SK-N-SH (cell line): ENCODE results near the gene ZNF211. TPM values are rescaled to one million over a fixed set of nuclear protein-coding genes. Genes with fewer than 3 reads are reported as not detected.

Experiments used
- CTCF ChIA-PET: fragments of 300-600, 350-600 bp; formaldehyde crosslinking; extraction: SDS; loops from one replicate; lab custom pipeline; 2021; lab: Yijun Ruan, JAX
- POLR2A ChIA-PET: fragments of 350-600 bp; sonication (Branson Sonifier 250); formaldehyde crosslinking; extraction: SDS; loops from one replicate; lab custom pipeline; 2020; ENCODE audit warnings: antibody characterized with exemption, inconsistent platforms; lab: Yijun Ruan, JAX
- DNase-seq: peaks from one replicate; pipeline ENCODE4 v3.0.0; 2012
- H2AFZ ChIP-seq: fragments of 200-600 bp; sonication (generic); 2 replicates; pipeline ENCODE4 v1.8.1; 2016; ENCODE audit warnings: antibody characterized with exemption, mild to moderate bottlenecking, low read depth
- H3F3A ChIP-seq: fragments of 200-600 bp; sonication (generic); replicated peaks from 2 replicates; pipeline ENCODE3; 2016; ENCODE audit warnings: antibody characterized with exemption, mild to moderate bottlenecking; ENCODE audit not compliant: insufficient read depth
- H3K27ac ChIP-seq, 2 experiments: fragments of 200-500 bp in 1 of 2; fragments of 200-600 bp in 1 of 2; sonication (Bioruptor generic) in 1 of 2; sonication (generic), shearing (Covaris generic) in 1 of 2; 2 replicates each; pipeline versions ENCODE4 v1.5.1 to v1.6.1; 2014 to 2016; ENCODE audit warnings: low read depth in 2 of 2, inconsistent platforms in 1 of 2, low read length in 1 of 2, mild to moderate bottlenecking in 1 of 2, mixed read lengths in 1 of 2
- H3K27me3 ChIP-seq: fragments of 200-600 bp; sonication (generic), shearing (Covaris generic); 2 replicates; pipeline ENCODE4 v1.6.1; 2016; ENCODE audit warnings: mixed run types; ENCODE audit not compliant: insufficient read depth
- H3K36me3 ChIP-seq, 2 experiments: fragments of 200-500 bp in 1 of 2; fragments of 200-600 bp in 1 of 2; sonication (Bioruptor generic) in 1 of 2; sonication (generic) in 1 of 2; replicated peaks in 1 of 2; 2 replicates each; pipeline versions ENCODE3 to v1.5.1; 2014 to 2016; ENCODE audit warnings: low read length in 1 of 2, mild to moderate bottlenecking in 1 of 2; ENCODE audit not compliant: insufficient read depth in 2 of 2, control insufficient read depth in 1 of 2
- H3K4me1 ChIP-seq, 2 experiments: fragments of 200-500 bp in 1 of 2; fragments of 200-600 bp in 1 of 2; sonication (Bioruptor generic) in 1 of 2; sonication (generic), shearing (Covaris generic) in 1 of 2; 2 replicates each; pipeline versions ENCODE4 v1.5.1 to v1.6.1; 2014 to 2016; ENCODE audit warnings: low read depth in 1 of 2, low read length in 1 of 2, mixed run types in 1 of 2; ENCODE audit not compliant: insufficient read depth in 2 of 2, control insufficient read depth in 1 of 2
- H3K4me2 ChIP-seq: fragments of 200-600 bp; sonication (generic), shearing (Covaris generic); 2 replicates; pipeline ENCODE4 v1.6.1; 2017; ENCODE audit warnings: mixed run types
- H3K4me3 ChIP-seq, 2 experiments: fragments of 200-500 bp in 1 of 2; fragments of 200-600 bp in 1 of 2; sonication (Bioruptor generic) in 1 of 2; sonication (generic), shearing (Covaris generic) in 1 of 2; 2 replicates each; pipeline versions ENCODE4 v1.5.1 to v1.8.1; 2014 to 2016; ENCODE audit warnings: low read depth in 2 of 2, inconsistent platforms in 1 of 2, low read length in 1 of 2, mild to moderate bottlenecking in 1 of 2, mixed read lengths in 1 of 2, moderate library complexity in 1 of 2
- H3K79me2 ChIP-seq: fragments of 200-600 bp; sonication (generic); 2 replicates; pipeline ENCODE4 v1.8.1; 2017; ENCODE audit warnings: mild to moderate bottlenecking; ENCODE audit not compliant: insufficient read depth
- H3K9ac ChIP-seq: fragments of 200-600 bp; sonication (generic); 2 replicates; pipeline ENCODE4 v1.6.1; 2017; ENCODE audit warnings: mixed run types
- H3K9me2 ChIP-seq: fragments of 200-600 bp; sonication (generic); 2 replicates; pipeline ENCODE4 v1.6.1; 2017; ENCODE audit warnings: mixed run types
- H3K9me3 ChIP-seq: fragments of 200-600 bp; sonication (generic); 2 replicates; pipeline ENCODE4 v1.6.1; 2017; ENCODE audit warnings: mixed run types, mild to moderate bottlenecking, moderate library complexity
- H4K20me1 ChIP-seq: fragments of 200-600 bp; sonication (generic); 2 replicates; pipeline ENCODE4 v1.6.1; 2017; ENCODE audit warnings: mild to moderate bottlenecking, mixed run types; ENCODE audit not compliant: insufficient read depth
- CHD2 ChIP-seq: fragments of 150-350 bp; IDR thresholded peaks from 2 replicates; pipeline ENCODE4 v1.6.1; 2018; ENCODE audit warnings: low read length; ENCODE audit not compliant: partially characterized antibody
- CTCF ChIP-seq: fragments of 200-600 bp; sonication (generic); IDR thresholded peaks from 2 replicates; pipeline ENCODE4 v1.6.1; 2017; ENCODE audit warnings: antibody characterized with exemption, mild to moderate bottlenecking, moderate library complexity
- EZH2phosphoT487 ChIP-seq: fragments of 200-600 bp; sonication (generic); IDR thresholded peaks from 2 replicates; pipeline ENCODE4 v1.6.1; 2017; ENCODE audit warnings: low read depth, mixed run types, mild to moderate bottlenecking, antibody characterized with exemption, moderate library complexity, borderline replicate concordance
- FOXJ3 ChIP-seq: sonication (generic); formaldehyde crosslinking; IDR thresholded peaks from 2 replicates; pipeline ENCODE4 v1.5.1; 2020; ENCODE audit warnings: mild to moderate bottlenecking, missing genetic modification reagents
- FOXM1 ChIP-seq: IDR thresholded peaks from 2 replicates; pipeline ENCODE4 v1.4.0; 2012; ENCODE audit warnings: low read depth, mild to moderate bottlenecking
- GATA2 ChIP-seq: sonication (generic); formaldehyde crosslinking; IDR thresholded peaks from 2 replicates; pipeline ENCODE4 v1.5.0; 2020; ENCODE audit warnings: mild to moderate bottlenecking, missing genetic modification reagents
- MEF2A ChIP-seq: IDR thresholded peaks from 2 replicates; pipeline ENCODE4 v1.4.0; 2012; ENCODE audit warnings: low read depth, borderline replicate concordance
- POLR2AphosphoS5 ChIP-seq: IDR thresholded peaks from 2 replicates; pipeline ENCODE4 v1.6.1; 2012; ENCODE audit warnings: low read depth, low read length
- RFX5 ChIP-seq: IDR thresholded peaks from 2 replicates; pipeline ENCODE4 v1.6.1; 2012; ENCODE audit warnings: mild to moderate bottlenecking, improper control_type of control experiment, low read length
- RXRA ChIP-seq: IDR thresholded peaks from 2 replicates; pipeline ENCODE4 v1.4.0; 2012; ENCODE audit warnings: low read depth, mild to moderate bottlenecking, borderline replicate concordance
- SMC3 ChIP-seq: IDR thresholded peaks from 2 replicates; pipeline ENCODE4 v1.6.1; 2012; ENCODE audit warnings: low read depth, low read length, improper control_type of control experiment
- TCF12 ChIP-seq: IDR thresholded peaks from 2 replicates; pipeline ENCODE4 v1.4.0; 2012
- YY1 ChIP-seq: IDR thresholded peaks from 2 replicates; pipeline ENCODE4 v1.4.0; 2012; ENCODE audit warnings: low read depth, mild to moderate bottlenecking
- ZBTB33 ChIP-seq: IDR thresholded peaks from 2 replicates; pipeline ENCODE4 v1.4.0; 2012; ENCODE audit warnings: low read depth, borderline replicate concordance
- WGBS: methylation state at CpG from one replicate; pipeline ENCODE4 v1.1.6; 2017; ENCODE audit warnings: low lambda C conversion rate; 5-methylcytosine and 5-hydroxymethylcytosine counted together
- polyA plus RNA-seq, 3 experiments: library from polyadenylated mRNA; depleted of rRNA; stranded (reverse); fragments of >200 nt; gene quantifications; 2 replicates each; pipeline ENCODE4 v1.2.3, GENCODE V29; 2012
- TF ChIP-seq, protein P1 (sequence below): IDR thresholded peaks from 2 replicates; pipeline ENCODE4 v1.6.1; 2012; ENCODE audit warnings: mild to moderate bottlenecking, low read depth, low read length, moderate library complexity
- TF ChIP-seq, protein P2 (sequence below): IDR thresholded peaks from 2 replicates; pipeline ENCODE4; 2012

Gene ZNF211
- polyA plus RNA-seq, 1 of the 3 experiments (the other 2 are of a cell fraction): 8.6 TPM

- H3K36me3 ChIP-seq: no peaks in the 10 kb centered on the region
- TF ChIP-seq GATA2 (CRISPR knock-in tag) (no peak), FOXM1 (no peak), CTCF (no peak), RXRA (no peak), POLR2AphosphoS5 (no peak), TCF12 (no peak), EZH2phosphoT487 (no peak), CHD2 (no peak), RFX5 (no peak), SMC3 (no peak), YY1 (no peak), MEF2A (no peak), ZBTB33 (no peak), FOXJ3 (CRISPR knock-in tag) (no peak)
- TF ChIP-seq, protein P1, sequence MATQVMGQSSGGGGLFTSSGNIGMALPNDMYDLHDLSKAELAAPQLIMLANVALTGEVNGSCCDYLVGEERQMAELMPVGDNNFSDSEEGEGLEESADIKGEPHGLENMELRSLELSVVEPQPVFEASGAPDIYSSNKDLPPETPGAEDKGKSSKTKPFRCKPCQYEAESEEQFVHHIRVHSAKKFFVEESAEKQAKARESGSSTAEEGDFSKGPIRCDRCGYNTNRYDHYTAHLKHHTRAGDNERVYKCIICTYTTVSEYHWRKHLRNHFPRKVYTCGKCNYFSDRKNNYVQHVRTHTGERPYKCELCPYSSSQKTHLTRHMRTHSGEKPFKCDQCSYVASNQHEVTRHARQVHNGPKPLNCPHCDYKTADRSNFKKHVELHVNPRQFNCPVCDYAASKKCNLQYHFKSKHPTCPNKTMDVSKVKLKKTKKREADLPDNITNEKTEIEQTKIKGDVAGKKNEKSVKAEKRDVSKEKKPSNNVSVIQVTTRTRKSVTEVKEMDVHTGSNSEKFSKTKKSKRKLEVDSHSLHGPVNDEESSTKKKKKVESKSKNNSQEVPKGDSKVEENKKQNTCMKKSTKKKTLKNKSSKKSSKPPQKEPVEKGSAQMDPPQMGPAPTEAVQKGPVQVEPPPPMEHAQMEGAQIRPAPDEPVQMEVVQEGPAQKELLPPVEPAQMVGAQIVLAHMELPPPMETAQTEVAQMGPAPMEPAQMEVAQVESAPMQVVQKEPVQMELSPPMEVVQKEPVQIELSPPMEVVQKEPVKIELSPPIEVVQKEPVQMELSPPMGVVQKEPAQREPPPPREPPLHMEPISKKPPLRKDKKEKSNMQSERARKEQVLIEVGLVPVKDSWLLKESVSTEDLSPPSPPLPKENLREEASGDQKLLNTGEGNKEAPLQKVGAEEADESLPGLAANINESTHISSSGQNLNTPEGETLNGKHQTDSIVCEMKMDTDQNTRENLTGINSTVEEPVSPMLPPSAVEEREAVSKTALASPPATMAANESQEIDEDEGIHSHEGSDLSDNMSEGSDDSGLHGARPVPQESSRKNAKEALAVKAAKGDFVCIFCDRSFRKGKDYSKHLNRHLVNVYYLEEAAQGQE: no peak
- TF ChIP-seq, protein P2, sequence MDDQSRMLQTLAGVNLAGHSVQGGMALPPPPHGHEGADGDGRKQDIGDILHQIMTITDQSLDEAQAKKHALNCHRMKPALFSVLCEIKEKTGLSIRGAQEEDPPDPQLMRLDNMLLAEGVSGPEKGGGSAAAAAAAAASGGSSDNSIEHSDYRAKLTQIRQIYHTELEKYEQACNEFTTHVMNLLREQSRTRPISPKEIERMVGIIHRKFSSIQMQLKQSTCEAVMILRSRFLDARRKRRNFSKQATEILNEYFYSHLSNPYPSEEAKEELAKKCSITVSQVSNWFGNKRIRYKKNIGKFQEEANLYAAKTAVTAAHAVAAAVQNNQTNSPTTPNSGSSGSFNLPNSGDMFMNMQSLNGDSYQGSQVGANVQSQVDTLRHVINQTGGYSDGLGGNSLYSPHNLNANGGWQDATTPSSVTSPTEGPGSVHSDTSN: no peak
- TF ChIP-seq, all 33 proteins: peak for 0
- Histone ChIP-seq H3K4me3 (no peak overlapping the region), H2AFZ (no peak overlapping the region), H3K9me3 (no peaks in the 10 kb centered on the region), H3K9ac (no peak overlapping the region), H4K20me1 (no peaks in the 10 kb centered on the region), H3K79me2 (no peaks in the 10 kb centered on the region), H3F3A (no peaks in the 10 kb centered on the region), H3K27me3 (no peaks in the 10 kb centered on the region), H3K4me2 (no peak overlapping the region), H3K4me1 (no peaks in the 10 kb centered on the region), H3K27ac (no peak overlapping the region), H3K9me2 (no peaks in the 10 kb centered on the region)
- WGBS: 0% methylated on average over 2 of the region's 2 CpGs
- no peak for DNase-seq
- ChIA-PET POLR2A (no interaction called here), CTCF (no interaction called here)
Observed at GRCh38 chr19:57653689-57654088, 20.7 kb downstream of the ZNF211 start.
